ENCODE data around the gene TEF.

TEF gene

DNA sequence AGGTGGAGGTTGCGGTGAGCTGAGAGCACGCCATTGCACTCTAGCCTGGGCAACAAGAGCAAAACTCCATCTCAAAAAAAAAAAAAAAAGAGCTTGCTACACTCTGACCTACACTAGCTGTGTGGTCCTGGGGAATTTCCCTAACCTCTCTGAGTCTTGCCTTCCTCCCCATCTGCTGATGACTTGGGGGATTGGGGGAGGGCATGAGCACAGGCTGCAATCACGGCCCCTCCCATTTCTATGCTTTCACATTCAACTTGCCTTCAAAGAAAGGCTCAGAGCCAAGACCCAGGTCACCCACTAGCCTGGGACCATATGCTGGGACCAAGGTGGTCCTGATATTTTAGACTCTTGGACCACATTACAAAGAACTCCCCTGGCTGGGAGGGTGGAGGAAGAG is 39.8 kb upstream of the TEF start:
- Histone ChIP-seq H3K27me3 (no peaks in the 10 kb centered on the region), H3K9me3 (no peaks in the 10 kb centered on the region), H3K9ac (no peak overlapping the region), H4K20me1 (peaks cover 9% of the 10 kb centered on the region; the same call in 1 of the 2 replicates), H3K4me1 (peaks cover 6% of the 10 kb centered on the region), H3K4me3 (no peak overlapping the region), H3K27ac (no peak overlapping the region), H3K4me2 (no peak overlapping the region), H3K36me3 (peaks cover 98% of the 10 kb centered on the region)
- TF ChIP-seq Cebpa-rat (IDR thresholded peaks at IDR 0.05) = no peak

DNA sequence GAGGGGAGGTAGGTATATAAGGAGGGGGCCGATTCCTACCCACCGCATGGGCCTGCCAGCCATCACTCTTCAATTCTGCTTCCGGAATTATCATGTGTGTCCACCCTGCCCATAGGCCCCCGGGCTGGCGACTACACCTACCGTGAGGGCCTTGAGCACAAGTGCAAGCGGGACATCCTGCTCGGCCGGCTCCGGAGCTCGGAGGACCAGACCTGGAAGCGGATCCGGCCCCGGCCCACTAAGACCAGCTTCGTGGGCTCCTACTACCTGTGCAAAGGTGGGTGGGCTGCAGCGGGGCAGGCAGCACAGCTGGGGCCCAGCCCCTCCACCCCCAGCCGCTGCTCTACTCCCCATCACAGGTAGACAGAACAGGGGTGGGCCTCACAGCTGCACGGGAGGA is 38.4 kb upstream of the TEF start:
- no peak overlapping the region for H3K4me3 ChIP-seq
- H3K9me3 ChIP-seq = no peaks in the 10 kb centered on the region
- no peak overlapping the region for H3K27ac ChIP-seq
- no peak overlapping the region for H3K9ac ChIP-seq
- H3K36me3 ChIP-seq = peaks cover 100% of the 10 kb centered on the region
- TF ChIP-seq Cebpa-rat (IDR thresholded peaks at IDR 0.05) = no peak
- H4K20me1 ChIP-seq = peaks cover 4% of the 10 kb centered on the region; the same call in 1 of the 2 replicates
- H3K4me2 ChIP-seq = no peak overlapping the region
- no peaks in the 10 kb centered on the region for H3K27me3 ChIP-seq
- H3K4me1 ChIP-seq = no peaks in the 10 kb centered on the region

DNA sequence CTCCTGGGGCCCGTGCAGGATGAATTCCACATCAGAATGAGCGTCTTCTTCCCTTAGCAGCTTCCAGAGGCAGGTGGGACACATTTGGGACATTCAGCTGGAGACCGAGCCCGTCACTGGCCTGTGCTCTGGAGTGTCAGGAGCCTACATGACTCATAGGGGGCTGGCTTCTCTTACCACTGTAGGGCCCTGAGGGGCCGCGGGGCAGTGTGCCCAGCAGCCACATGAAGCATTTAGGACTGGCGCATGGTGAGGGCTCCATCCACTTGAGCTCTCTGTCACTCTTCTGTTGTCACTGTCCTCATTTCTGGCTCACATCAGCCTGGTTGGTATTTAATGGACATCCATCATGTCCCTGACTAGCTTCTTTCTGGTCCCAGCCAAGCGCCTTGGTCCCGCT is 38.0 kb upstream of the TEF start:
- Histone ChIP-seq H3K4me2 (no peak overlapping the region), H3K4me3 (no peak overlapping the region), H3K27ac (no peak overlapping the region), H3K4me1 (no peaks in the 10 kb centered on the region), H3K36me3 (peaks cover 100% of the 10 kb centered on the region), H3K9ac (no peak overlapping the region), H3K9me3 (no peaks in the 10 kb centered on the region), H3K27me3 (no peaks in the 10 kb centered on the region), H4K20me1 (peaks cover 3% of the 10 kb centered on the region; the same call in 1 of the 2 replicates)
- no peak for TF ChIP-seq Cebpa-rat (IDR thresholded peaks at IDR 0.05)

DNA sequence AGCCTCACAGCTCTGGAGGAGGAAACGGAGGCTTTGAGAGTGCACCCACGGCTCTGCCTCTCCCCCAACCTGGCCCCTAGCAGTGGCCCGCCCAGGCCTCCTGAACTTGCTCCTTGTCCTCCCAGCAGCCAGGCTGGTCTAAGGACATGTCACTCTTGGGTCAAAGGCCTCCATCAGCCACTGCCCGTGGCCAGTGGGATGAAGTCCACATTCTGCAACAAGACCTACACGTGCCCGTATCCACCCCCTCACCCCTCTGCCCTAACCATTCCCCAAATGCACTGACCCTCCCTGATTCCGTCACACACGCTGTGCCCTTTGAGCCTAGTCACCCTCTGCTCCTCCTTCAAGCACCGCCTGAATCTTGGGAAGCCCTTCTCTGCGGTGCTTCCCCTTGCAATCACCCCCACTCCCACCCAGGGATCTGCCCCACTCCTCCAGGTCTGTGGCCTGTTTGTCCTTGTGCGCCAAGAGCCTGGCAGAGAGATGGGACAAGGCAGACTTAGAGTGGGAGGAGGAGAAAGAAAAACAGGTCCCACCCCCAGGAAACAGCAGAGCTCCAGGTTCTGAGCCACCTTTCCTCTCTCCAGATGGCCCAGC is 37.5 kb upstream of the TEF start:
- Histone ChIP-seq H3K9me3 (no peaks in the 10 kb centered on the region), H3K4me2 (no peak overlapping the region), H3K4me1 (no peaks in the 10 kb centered on the region), H3K27ac (no peak overlapping the region), H3K36me3 (peaks cover 100% of the 10 kb centered on the region), H4K20me1 (peaks cover 9% of the 10 kb centered on the region; the same call in 1 of the 2 replicates), H3K4me3 (no peak overlapping the region), H3K27me3 (no peaks in the 10 kb centered on the region), H3K9ac (no peak overlapping the region)
- no peak for TF ChIP-seq Cebpa-rat (IDR thresholded peaks at IDR 0.05)

DNA sequence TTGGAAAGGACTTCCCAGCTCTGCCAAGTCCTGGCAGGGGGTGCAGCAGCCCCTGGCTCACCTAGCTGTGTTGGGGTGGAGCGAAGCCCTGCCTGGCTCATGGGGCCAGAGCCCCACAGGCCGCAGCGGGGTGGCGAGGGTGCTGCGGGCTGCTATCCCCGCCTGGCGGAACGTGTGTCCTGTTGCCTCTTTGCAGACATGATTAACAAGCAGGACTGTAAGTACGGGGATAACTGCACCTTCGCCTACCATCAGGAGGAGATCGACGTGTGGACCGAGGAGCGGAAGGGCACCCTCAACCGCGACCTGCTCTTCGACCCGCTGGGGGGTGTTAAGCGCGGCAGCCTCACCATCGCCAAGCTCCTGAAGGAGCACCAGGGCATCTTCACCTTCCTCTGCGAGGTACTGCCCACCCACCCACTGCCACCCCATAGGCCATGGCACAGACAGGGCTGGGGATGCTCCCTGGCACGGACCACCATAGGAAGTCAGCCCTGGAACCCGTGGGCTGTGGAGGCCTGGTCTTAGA is 35.9 kb upstream of the TEF start:
- H3K27me3 ChIP-seq = no peaks in the 10 kb centered on the region
- no peak overlapping the region for H3K4me2 ChIP-seq
- peaks cover 100% of the 10 kb centered on the region for H3K36me3 ChIP-seq

DNA sequence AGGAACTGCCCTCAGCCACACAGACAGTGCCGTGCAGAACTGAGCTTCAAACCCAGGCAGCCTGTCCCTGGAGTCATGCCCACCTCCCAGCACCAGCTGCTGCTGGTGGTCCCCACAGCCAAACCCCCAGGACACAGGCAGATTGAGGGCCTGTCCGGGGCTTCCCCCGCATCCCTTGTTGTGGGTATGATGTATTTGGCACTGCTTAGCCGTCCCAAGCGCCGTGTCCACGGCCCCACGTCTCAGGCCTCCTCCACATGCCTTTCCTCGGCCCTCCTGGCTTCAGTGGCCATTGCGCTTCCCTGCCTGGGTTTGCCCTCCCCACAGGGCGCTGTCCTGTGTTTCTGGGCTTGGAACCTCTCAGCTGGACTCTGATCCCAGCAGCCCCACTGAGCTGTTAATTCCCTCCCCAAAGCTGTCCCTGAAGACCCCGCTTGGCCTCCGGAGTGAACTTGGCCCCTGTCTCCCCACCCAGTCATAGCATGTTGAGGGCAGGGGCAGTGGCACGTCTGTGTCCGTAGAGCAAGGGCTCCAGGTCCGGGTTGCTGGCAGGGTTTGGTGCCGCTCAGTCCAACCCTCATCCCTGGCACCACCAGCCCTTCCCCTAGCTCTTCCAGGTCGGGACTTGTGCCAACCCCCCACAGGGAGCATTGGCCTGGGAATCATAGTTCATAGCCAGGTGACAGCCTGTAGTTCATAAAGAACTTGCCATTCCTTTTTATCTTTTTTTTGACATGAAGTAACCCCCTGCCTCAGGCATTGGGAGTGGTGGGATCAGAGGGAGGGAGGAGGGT is 34.5 kb upstream of the TEF start:
- Histone ChIP-seq H3K4me1 (no peaks in the 10 kb centered on the region), H3K4me2 (no peak overlapping the region), H3K4me3 (no peak overlapping the region), H3K27ac (no peak overlapping the region), H3K27me3 (no peaks in the 10 kb centered on the region), H3K36me3 (peaks cover 100% of the 10 kb centered on the region), H4K20me1 (peaks cover 21% of the 10 kb centered on the region), H3K9ac (no peak overlapping the region), H3K9me3 (no peaks in the 10 kb centered on the region)
- TF ChIP-seq Cebpa-rat (IDR thresholded peaks at IDR 0.05) = no peak

More for the DNA sequence above, 35.9 kb upstream of the TEF start:
- Histone ChIP-seq H3K27ac (no peak overlapping the region), H4K20me1 (peaks cover 16% of the 10 kb centered on the region), H3K4me3 (no peak overlapping the region), H3K9ac (no peak overlapping the region), H3K4me1 (no peaks in the 10 kb centered on the region), H3K9me3 (no peaks in the 10 kb centered on the region)
- no peak for TF ChIP-seq Cebpa-rat (IDR thresholded peaks at IDR 0.05)

DNA sequence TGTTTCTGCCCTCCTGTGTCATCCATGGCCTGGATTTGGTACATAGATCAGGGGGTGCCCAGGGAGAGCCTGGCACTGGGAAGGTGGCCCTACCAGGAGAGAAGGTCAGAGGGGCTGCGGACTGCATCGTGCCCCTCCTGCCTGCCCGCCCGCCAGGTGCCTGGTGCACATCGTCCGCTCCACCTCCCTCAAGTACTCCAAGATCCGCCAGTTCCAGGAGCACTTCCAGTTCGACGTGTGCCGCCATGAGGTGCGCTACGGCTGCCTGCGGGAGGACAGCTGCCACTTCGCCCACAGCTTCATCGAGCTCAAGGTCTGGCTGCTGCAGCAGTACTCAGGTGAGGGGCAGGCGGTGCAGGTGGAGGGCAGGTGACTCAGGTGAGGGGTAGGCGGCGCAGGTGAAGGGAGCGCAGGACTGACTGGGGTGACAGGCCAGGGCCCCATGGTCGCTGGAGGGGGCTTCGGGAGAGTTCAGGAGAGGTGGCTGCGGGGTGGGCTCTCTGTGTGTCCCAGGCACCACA is 32.7 kb upstream of the TEF start:
- H3K4me2 ChIP-seq = no peak overlapping the region
- H3K9me3 ChIP-seq = no peaks in the 10 kb centered on the region
- no peak overlapping the region for H3K9ac ChIP-seq
- H3K27me3 ChIP-seq = no peaks in the 10 kb centered on the region
- H3K4me1 ChIP-seq = no peaks in the 10 kb centered on the region
- no peak for TF ChIP-seq Cebpa-rat (IDR thresholded peaks at IDR 0.05)
- H3K36me3 ChIP-seq = peaks cover 100% of the 10 kb centered on the region
- no peak overlapping the region for H3K27ac ChIP-seq
- H4K20me1 ChIP-seq = peaks cover 32% of the 10 kb centered on the region
- no peak overlapping the region for H3K4me3 ChIP-seq

DNA sequence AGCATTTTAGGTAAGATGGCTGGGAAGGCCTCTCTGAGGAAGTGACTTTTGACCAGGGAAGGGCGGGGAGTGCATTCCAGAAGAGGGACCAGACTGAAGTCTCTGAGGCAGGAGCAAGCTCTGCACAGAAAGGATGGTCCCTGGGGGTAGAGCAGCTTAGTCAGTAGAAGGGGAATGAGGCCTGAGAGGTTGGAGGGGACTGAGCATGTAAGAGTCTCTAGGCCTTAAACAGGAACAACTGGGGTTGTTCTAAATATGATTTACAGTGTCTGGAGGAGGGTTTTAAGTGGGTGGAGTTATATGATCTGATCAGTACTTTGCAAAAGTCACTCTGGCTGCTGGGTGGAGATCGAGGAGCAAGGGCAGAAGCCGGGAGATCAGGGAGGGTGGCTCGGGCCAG is 31.7 kb upstream of the TEF start:
- Histone ChIP-seq H3K9ac (no peak overlapping the region), H4K20me1 (peaks cover 34% of the 10 kb centered on the region), H3K36me3 (peaks cover 100% of the 10 kb centered on the region)

DNA sequence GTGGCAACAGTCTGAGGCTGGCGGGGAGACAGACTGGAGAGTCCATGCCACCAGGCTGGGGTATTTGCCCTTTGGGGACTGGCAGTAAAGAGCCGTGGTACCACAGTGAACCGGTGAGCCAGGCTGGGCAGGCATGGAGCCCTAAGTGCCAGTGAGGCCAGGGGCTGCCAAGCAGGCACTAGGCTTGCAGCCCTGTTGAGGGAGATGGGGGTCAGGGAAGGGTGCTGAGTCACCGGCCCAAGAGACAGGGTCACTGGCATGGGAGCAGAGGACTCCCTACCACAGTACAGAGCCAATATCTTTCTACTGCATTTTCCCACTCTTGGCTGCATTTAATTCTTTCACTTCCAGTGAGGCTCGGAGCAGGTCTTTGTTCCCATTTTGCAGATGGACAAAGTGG is 30.7 kb upstream of the TEF start:
- Histone ChIP-seq H3K27ac (no peak overlapping the region), H3K4me2 (no peak overlapping the region), H3K4me3 (no peak overlapping the region), H3K27me3 (no peaks in the 10 kb centered on the region), H3K9ac (no peak overlapping the region), H4K20me1 (peaks cover 34% of the 10 kb centered on the region), H3K9me3 (no peaks in the 10 kb centered on the region), H3K36me3 (peaks cover 100% of the 10 kb centered on the region), H3K4me1 (no peaks in the 10 kb centered on the region)
- TF ChIP-seq Cebpa-rat (IDR thresholded peaks at IDR 0.05) = no peak

More for the DNA sequence above, 31.7 kb upstream of the TEF start:
- no peak for TF ChIP-seq Cebpa-rat (IDR thresholded peaks at IDR 0.05)
- no peaks in the 10 kb centered on the region for H3K9me3 ChIP-seq
- H3K4me2 ChIP-seq = no peak overlapping the region
- H3K4me1 ChIP-seq = no peaks in the 10 kb centered on the region
- no peak overlapping the region for H3K27ac ChIP-seq
- no peak overlapping the region for H3K4me3 ChIP-seq
- H3K27me3 ChIP-seq = no peaks in the 10 kb centered on the region

DNA sequence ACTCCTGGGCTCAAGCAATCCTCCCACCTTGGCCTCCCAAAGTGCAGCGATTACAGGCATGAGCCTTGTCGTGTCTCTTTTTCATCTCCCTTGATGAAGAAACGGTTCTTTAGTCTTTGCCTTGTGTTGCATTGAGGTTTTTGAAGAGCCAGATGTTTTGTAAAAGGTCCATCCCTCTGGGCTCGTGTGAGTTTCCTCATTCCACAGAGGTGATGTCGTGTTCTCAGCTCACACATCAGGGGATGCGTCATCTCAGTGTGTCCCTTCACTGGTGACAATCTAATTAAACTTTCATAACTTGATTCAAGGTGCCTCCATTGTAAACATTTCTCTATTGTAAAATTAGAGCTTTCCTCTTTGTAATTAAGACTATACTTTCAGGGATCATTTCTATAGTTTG is 29.7 kb upstream of the TEF start:
- no peak for TF ChIP-seq Cebpa-rat (IDR thresholded peaks at IDR 0.05)
- no peaks in the 10 kb centered on the region for H3K4me1 ChIP-seq
- H3K9me3 ChIP-seq = no peaks in the 10 kb centered on the region
- H3K4me3 ChIP-seq = no peak overlapping the region
- peaks cover 100% of the 10 kb centered on the region for H3K36me3 ChIP-seq
- H3K9ac ChIP-seq = no peak overlapping the region
- H4K20me1 ChIP-seq = peaks cover 34% of the 10 kb centered on the region
- H3K27me3 ChIP-seq = no peaks in the 10 kb centered on the region
- H3K27ac ChIP-seq = no peak overlapping the region
- H3K4me2 ChIP-seq = no peak overlapping the region
